Upper lobe of left lung (tissue), 6 donors: ENCODE measurements around the gene OCIAD1. TPM values are rescaled to one million over a fixed set of nuclear protein-coding genes. Genes with fewer than 3 reads are reported as not detected.
"Not testable (repeated sequence)": the region's sequence is repeated elsewhere in the genome, so short reads cannot be mapped to it uniquely, and the experiment has no call there.

Source experiments
- ATAC-seq, 2 donors: fragments of 200-7000 bp; cut with Tn5 transposase; one replicate each; pipeline ENCODE4 v1.9.1; 2022; ENCODE audit warnings: mild to moderate bottlenecking in 2 of 2, moderate library complexity in 2 of 2; ENCODE audit not compliant: low FRiP score in 2 of 2
- DNase-seq, 2 donors: peaks; one replicate each; pipeline ENCODE4 v3.0.0-alpha.2; 2019 to 2020
- H3K27ac ChIP-seq, 4 donors: fragments of 200-600 bp; sonication (generic); one replicate each; pipeline ENCODE4 v1.5.1; 2016 to 2019
- H3K27me3 ChIP-seq, 4 donors: fragments of 200-600 bp; sonication (generic); one replicate each; pipeline ENCODE4 v1.5.1; 2017 to 2019
- H3K36me3 ChIP-seq, 4 donors: fragments of 200-600 bp; sonication (generic); one replicate each; pipeline ENCODE4 v1.5.1; 2016 to 2019
- H3K4me1 ChIP-seq, 4 donors: fragments of 200-600 bp; sonication (generic); one replicate each; pipeline ENCODE4 v1.5.1; 2018 to 2019
- H3K4me3 ChIP-seq, 4 donors: fragments of 200-600 bp; sonication (generic); one replicate each; pipeline ENCODE4 v1.5.1; 2017 to 2019; ENCODE audit warnings: mild to moderate bottlenecking in 2 of 4, moderate library complexity in 1 of 4
- H3K9me3 ChIP-seq, 4 donors: fragments of 200-600 bp; sonication (generic); one replicate each; pipeline ENCODE4 v1.5.1; 2018 to 2019
- CTCF ChIP-seq, 6 experiments: fragments of 450-650 bp in 4 of 6; fragments of 200-600 bp in 2 of 6; sonication (generic) in 2 of 6; IDR thresholded peaks; one replicate each; pipeline ENCODE4 v1.5.1; 2016 to 2019; ENCODE audit warnings: antibody characterized with exemption in 6 of 6
- EP300 ChIP-seq, 4 donors: sonication (generic); formaldehyde crosslinking; IDR thresholded peaks; one replicate each; pipeline ENCODE4 v1.5.1; 2017; ENCODE audit warnings: antibody characterized with exemption in 4 of 4, control low read depth in 2 of 4
- POLR2A ChIP-seq, 4 donors: fragments of 450-650 bp; IDR thresholded peaks; one replicate each; pipeline ENCODE4 v1.5.1; 2016 to 2017; ENCODE audit warnings: antibody characterized with exemption in 4 of 4, mild to moderate bottlenecking in 2 of 4
- POLR2AphosphoS5 ChIP-seq, 2 donors: sonication (generic); formaldehyde crosslinking; IDR thresholded peaks; one replicate each; pipeline ENCODE4 v1.5.1; 2017; ENCODE audit warnings: antibody characterized with exemption in 2 of 2
- WGBS, 2 donors: methylation state at CpG; one replicate each; pipeline ENCODE4 v1.1.5; 2017 to 2018; 5-methylcytosine and 5-hydroxymethylcytosine counted together
- total RNA-seq, 6 donors: library from RNA; depleted of rRNA in 4 of 6; stranded (reverse); fragments of >200 nt in 4 of 6; gene quantifications; one replicate each; pipeline versions ENCODE4 v1.1.0 to v1.2.1, GENCODE V29; 2016 to 2021
- donor health status: DM: no; HTN: no; CAD: no; lungs with moderate emphysema.
- donor health status: DM: no; HTN: yes; CAD: no; lungs with severe emphysema.

OCIAD1 gene
- total RNA-seq, 6 donors from 2014 or later: 31.5 to 104 (median 82.9) TPM

GRCh38 chr4:48796191-48796926, 34.5 kb upstream of the OCIAD1 start:
- Histone ChIP-seq H3K27me3 (no peaks in the 10 kb centered on the region), H3K27ac (no peak overlapping the region), H3K4me1 (peaks cover 0 to 5% (median 3%) of the 10 kb centered on the region in 4 donors), H3K36me3 (no peaks in the 10 kb centered on the region), H3K9me3 (no peaks in the 10 kb centered on the region), H3K4me3 (no peak overlapping the region)
- no peak for DNase-seq
- 86 to 88% methylated on average over 2 of the region's 2 CpGs for WGBS, 2 donors
- TF ChIP-seq CTCF (IDR thresholded peaks at IDR 0.05) (no peak), EP300 (IDR thresholded peaks at IDR 0.05) (no peak), POLR2AphosphoS5 (IDR thresholded peaks at IDR 0.05) (no peak), POLR2A (IDR thresholded peaks at IDR 0.05) (no peak)
- ATAC-seq: no peak

- 83 to 88% methylated on average over 1 of the region's 1 CpG for WGBS, 2 donors
- H3K27ac ChIP-seq: no peak overlapping the region
- H3K4me3 ChIP-seq: no peak overlapping the region
- ATAC-seq (no peak), DNase-seq (no peak)
- no peaks in the 10 kb centered on the region for H3K36me3 ChIP-seq
- no peaks in the 10 kb centered on the region for H3K9me3 ChIP-seq
- TF ChIP-seq CTCF (IDR thresholded peaks at IDR 0.05) (no peak), POLR2A (IDR thresholded peaks at IDR 0.05) (no peak), EP300 (IDR thresholded peaks at IDR 0.05) (no peak), POLR2AphosphoS5 (IDR thresholded peaks at IDR 0.05) (no peak)
- no peaks in the 10 kb centered on the region for H3K27me3 ChIP-seq
- peaks cover 0 to 7% (median 5%) of the 10 kb centered on the region in 4 donors for H3K4me1 ChIP-seq
Observed at GRCh38 chr4:48796927-48797679, 33.8 kb upstream of the OCIAD1 start.

DNA sequence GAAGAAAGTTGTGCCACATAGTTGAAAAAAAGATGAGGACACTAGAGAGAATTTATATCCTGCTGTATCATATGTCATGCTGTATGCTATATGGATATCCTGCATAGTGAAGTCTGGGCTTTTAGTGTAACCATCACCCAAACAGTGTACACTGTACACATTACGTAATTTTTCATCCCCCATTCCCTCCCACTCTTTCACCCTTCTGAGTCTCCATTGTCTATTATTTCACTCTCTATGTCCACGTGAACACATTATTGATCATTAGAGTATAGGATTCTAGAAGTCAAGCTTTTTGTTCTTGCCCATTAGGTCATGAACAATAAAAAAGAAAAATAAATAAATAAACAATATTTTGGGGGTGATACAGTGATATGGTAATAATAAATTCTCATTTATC, 32.8 kb upstream of the OCIAD1 start:
- TF ChIP-seq POLR2A (IDR thresholded peaks at IDR 0.05): no peak
- TF ChIP-seq EP300 (IDR thresholded peaks at IDR 0.05): no peak
- TF ChIP-seq CTCF (IDR thresholded peaks at IDR 0.05): no peak
- TF ChIP-seq POLR2AphosphoS5 (IDR thresholded peaks at IDR 0.05): no peak
- ATAC-seq: no peak
- WGBS, 2 donors: 83 to 95% methylated on average over 2 of the region's 2 CpGs

GRCh38 chr4:48799157-48799556, 31.7 kb upstream of the OCIAD1 start:
- no peak for TF ChIP-seq POLR2A (IDR thresholded peaks at IDR 0.05)
- no peak for TF ChIP-seq CTCF (IDR thresholded peaks at IDR 0.05)
- TF ChIP-seq POLR2AphosphoS5 (IDR thresholded peaks at IDR 0.05): no peak
- TF ChIP-seq EP300 (IDR thresholded peaks at IDR 0.05): no peak
- 52 to 61% methylated on average over 2 of the region's 2 CpGs for WGBS, 2 donors
- ATAC-seq: no peak

More for the DNA sequence above, 32.8 kb upstream of the OCIAD1 start:
- Histone ChIP-seq H3K36me3 (no peaks in the 10 kb centered on the region), H3K27ac (no peak overlapping the region), H3K4me1 (peaks cover 0 to 7% (median 4%) of the 10 kb centered on the region in 4 donors), H3K4me3 (no peak overlapping the region), H3K27me3 (no peaks in the 10 kb centered on the region), H3K9me3 (no peaks in the 10 kb centered on the region)
- no peak for DNase-seq

GRCh38 chr4:48800155-48800554, 30.7 kb upstream of the OCIAD1 start:
- not testable (repeated sequence) for H3K4me1 ChIP-seq, H3K4me3 ChIP-seq, H3K9me3 ChIP-seq, H3K27ac ChIP-seq, DNase-seq, H3K36me3 ChIP-seq, ATAC-seq, H3K27me3 ChIP-seq
- WGBS, 2 donors: 82 to 84% methylated on average over 2 of the region's 2 CpGs

More at GRCh38 chr4:48799157-48799556, 31.7 kb upstream of the OCIAD1 start:
- Histone ChIP-seq H3K27me3 (no peaks in the 10 kb centered on the region), H3K27ac (no peak overlapping the region), H3K4me3 (no peak overlapping the region), H3K9me3 (no peaks in the 10 kb centered on the region), H3K4me1 (peaks cover 0 to 7% (median 4%) of the 10 kb centered on the region in 4 donors), H3K36me3 (no peaks in the 10 kb centered on the region)
- DNase-seq: no peak
